Right atrium auricular region (tissue), 2 donors: Measurements from ENCODE around the gene ZNF185. TPM values are rescaled to one million over a fixed set of nuclear protein-coding genes. Genes with fewer than 3 reads are reported as not detected.

Source experiments
- DNase-seq: peaks from one replicate; pipeline ENCODE4 v3.0.0-alpha.2; 2019; ENCODE audit warnings: low spot score
- H3K27ac ChIP-seq, 2 donors: fragments of 200-600 bp; sonication (generic); 1 replicate in 1 of 2; 2 replicates in 1 of 2; pipeline ENCODE4 v1.5.1; 2016 to 2019
- H3K27me3 ChIP-seq, 2 donors: fragments of 200-600 bp; sonication (generic); one replicate each; pipeline versions ENCODE4 v1.5.1 to v1.6.0; 2017 to 2019
- H3K36me3 ChIP-seq: fragments of 200-600 bp; sonication (generic); one replicate; pipeline ENCODE4 v1.5.1; 2016
- H3K4me1 ChIP-seq, 2 donors: fragments of 200-600 bp; sonication (generic); one replicate each; pipeline versions ENCODE4 v1.5.1 to v1.6.0; 2017 to 2019
- H3K4me3 ChIP-seq, 2 donors: fragments of 200-600 bp; sonication (generic); 1 replicate in 1 of 2; 2 replicates in 1 of 2; pipeline ENCODE4 v1.5.1; 2017 to 2019; ENCODE audit warnings: mild to moderate bottlenecking in 1 of 2, moderate library complexity in 1 of 2
- H3K9me3 ChIP-seq, 2 donors: fragments of 200-600 bp; sonication (generic); one replicate each; pipeline ENCODE4 v1.5.1; 2019
- CTCF ChIP-seq, 2 donors: fragments of 200-600 bp; sonication (generic); IDR thresholded peaks; one replicate each; pipeline ENCODE4 v1.5.1; 2019; ENCODE audit warnings: antibody characterized with exemption in 2 of 2
- total RNA-seq, 2 donors: library from RNA; depleted of rRNA; stranded (reverse); fragments of >200 nt; gene quantifications; one replicate each; pipeline ENCODE4 v1.1.0, GENCODE V29; 2016

Gene ZNF185
- total RNA-seq: 1 to 10 TPM; 1.3 to 2.0 TPM

GRCh38 chrX:152897222-152898131, at the start of gene ZNF185:
TSS of gene ZNF185 (plus strand) at chrX:152898067. CDS start at chrX:152914490, 16,423 bp downstream.
- no peak for TF ChIP-seq CTCF (IDR thresholded peaks at IDR 0.05)
- DNase-seq: no peak
- Histone ChIP-seq H3K4me3 (peak within 1 kb of the TSS; percentile 12 to 35), H3K4me1 (no peaks in the 10 kb centered on the region), H3K36me3 (no peaks in the 10 kb centered on the region), H3K9me3 (no peaks in the 10 kb centered on the region), H3K27ac (no peak within 1 kb of the TSS), H3K27me3 (no peaks in the 10 kb centered on the region)

GRCh38 chrX:152850465-152850864, 47.4 kb upstream of the ZNF185 start:
- Histone ChIP-seq H3K36me3 (peaks cover 25% of the 10 kb centered on the region), H3K4me3 (no peak overlapping the region), H3K9me3 (no peaks in the 10 kb centered on the region), H3K27ac (no peak overlapping the region), H3K27me3 (no peaks in the 10 kb centered on the region), H3K4me1 (no peaks in the 10 kb centered on the region)
- TF ChIP-seq CTCF (IDR thresholded peaks at IDR 0.05): no peak
- DNase-seq: no peak

GRCh38 chrX:152853986-152854385, 43.9 kb upstream of the ZNF185 start:
- no peak for DNase-seq
- H3K27ac ChIP-seq: no peak overlapping the region
- no peaks in the 10 kb centered on the region for H3K4me1 ChIP-seq
- H3K27me3 ChIP-seq: no peaks in the 10 kb centered on the region
- peaks cover 19% of the 10 kb centered on the region for H3K36me3 ChIP-seq
- no peak overlapping the region for H3K4me3 ChIP-seq
- no peaks in the 10 kb centered on the region for H3K9me3 ChIP-seq
- TF ChIP-seq CTCF (IDR thresholded peaks at IDR 0.05): no peak

- H3K9me3 ChIP-seq: no peaks in the 10 kb centered on the region
- TF ChIP-seq CTCF (IDR thresholded peaks at IDR 0.05): no peak
- no peak overlapping the region for H3K27ac ChIP-seq
- no peaks in the 10 kb centered on the region for H3K4me1 ChIP-seq
- H3K4me3 ChIP-seq: no peak overlapping the region
- H3K36me3 ChIP-seq: peaks cover 12% of the 10 kb centered on the region
- no peaks in the 10 kb centered on the region for H3K27me3 ChIP-seq
- no peak for DNase-seq
These were observed 36.8 kb upstream of the ZNF185 start for GRCh38 chrX:152861116-152861515.

- H3K27me3 ChIP-seq: no peaks in the 10 kb centered on the region
These were observed 36.0 kb upstream of the ZNF185 start for GRCh38 chrX:152861826-152862225.

More at GRCh38 chrX:152861826-152862225, 36.0 kb upstream of the ZNF185 start:
- Histone ChIP-seq H3K27ac (no peak overlapping the region), H3K4me1 (no peaks in the 10 kb centered on the region), H3K4me3 (no peak overlapping the region), H3K36me3 (peaks cover 12% of the 10 kb centered on the region), H3K9me3 (no peaks in the 10 kb centered on the region)
- DNase-seq: no peak
- TF ChIP-seq CTCF (IDR thresholded peaks at IDR 0.05): no peak
